ENCODE data around the gene CDKAL1. TPM values are rescaled to one million over a fixed set of nuclear protein-coding genes. Genes with fewer than 3 reads are reported as not detected.
A peak's percentile ranks its signal among the peaks of the same experiment; 100 is the strongest.

Gene CDKAL1
- total RNA-seq, 1 experiment from 2014 or later = 20.6 TPM

- Mint-ChIP-seq H3K27me3 (ENCODE audit: low read depth) (no peaks in the 10 kb centered on the region; the same call in 1 of the 2 replicates), H3K4me3 (peak overlapping the region; percentile 36)
- CTCF ChIA-PET = no interaction called here
Measured at GRCh38 chr6:20582586-20583443, 48.6 kb downstream of the CDKAL1 start.

DNA sequence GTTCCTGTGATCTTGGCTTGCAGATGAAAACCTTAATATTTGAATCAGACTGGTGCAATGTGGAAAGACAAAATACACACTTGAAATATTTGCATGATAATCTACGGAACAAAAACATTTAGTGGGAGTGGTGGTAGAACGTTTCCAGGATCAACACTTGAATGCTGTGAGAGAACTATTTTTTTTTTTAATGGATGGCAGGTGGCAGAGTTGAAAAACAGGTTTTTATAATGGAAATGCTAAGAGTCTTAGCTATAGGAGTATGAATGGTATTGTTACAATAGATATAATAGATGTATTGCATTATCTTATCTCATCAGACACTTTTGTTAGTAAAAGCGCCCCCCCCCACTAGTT, 49.2 kb downstream of the CDKAL1 start:
- TF ChIP-seq, protein P1, sequence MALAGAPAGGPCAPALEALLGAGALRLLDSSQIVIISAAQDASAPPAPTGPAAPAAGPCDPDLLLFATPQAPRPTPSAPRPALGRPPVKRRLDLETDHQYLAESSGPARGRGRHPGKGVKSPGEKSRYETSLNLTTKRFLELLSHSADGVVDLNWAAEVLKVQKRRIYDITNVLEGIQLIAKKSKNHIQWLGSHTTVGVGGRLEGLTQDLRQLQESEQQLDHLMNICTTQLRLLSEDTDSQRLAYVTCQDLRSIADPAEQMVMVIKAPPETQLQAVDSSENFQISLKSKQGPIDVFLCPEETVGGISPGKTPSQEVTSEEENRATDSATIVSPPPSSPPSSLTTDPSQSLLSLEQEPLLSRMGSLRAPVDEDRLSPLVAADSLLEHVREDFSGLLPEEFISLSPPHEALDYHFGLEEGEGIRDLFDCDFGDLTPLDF (CRISPR knock-in tag; IDR thresholded peaks at IDR 0.05) = no peak
- TF ChIP-seq FOXJ3 (CRISPR knock-in tag; IDR thresholded peaks at IDR 0.05; ENCODE audit: borderline replicate concordance) (no peak), CTCF (IDR thresholded peaks at IDR 0.05) (no peak), HMGA2 (CRISPR knock-in tag; IDR thresholded peaks at IDR 0.05) (no peak), CBFB (CRISPR knock-in tag; IDR thresholded peaks at IDR 0.05; ENCODE audit: low read depth) (no peak), TP53 (CRISPR knock-in tag; IDR thresholded peaks at IDR 0.05) (no peak), SMAD3 (CRISPR knock-in tag; IDR thresholded peaks at IDR 0.05; ENCODE audit: borderline replicate concordance) (no peak)
- POLR2A ChIA-PET = interaction anchor here (0.7 kb wide), 1 partner anchor 826 kb away, joined by 3 read pairs; no protein-coding TSS in a partner anchor
- peak overlapping the region; percentile 81; the same call in 1 of the 2 replicates for H3K27ac Mint-ChIP-seq
- H3K27me3 Mint-ChIP-seq (ENCODE audit: low read depth) = no peaks in the 10 kb centered on the region; the same call in 1 of the 2 replicates
- peak overlapping the region; percentile 36 for H3K4me3 Mint-ChIP-seq
- peaks cover 35% of the 10 kb centered on the region for H3K4me1 Mint-ChIP-seq
- CTCF ChIA-PET = no interaction called here
- H3K36me3 Mint-ChIP-seq = no peaks in the 10 kb centered on the region; the same call in 1 of the 2 replicates
- DNase-seq (ENCODE audit: low spot score) = no peak
- no peaks in the 10 kb centered on the region for H3K9me3 Mint-ChIP-seq
- ATAC-seq = no peak

More at GRCh38 chr6:20582586-20583443, 48.6 kb downstream of the CDKAL1 start:
- POLR2A ChIA-PET = no interaction called here
- Mint-ChIP-seq H3K9me3 (no peaks in the 10 kb centered on the region), H3K36me3 (no peaks in the 10 kb centered on the region; the same call in 1 of the 2 replicates), H3K27ac (peak overlapping the region; percentile 81), H3K4me1 (peaks cover 35% of the 10 kb centered on the region)
- TF ChIP-seq NFATC4 (CRISPR knock-in tag; IDR thresholded peaks at IDR 0.05) (no peak), FOXP4 (CRISPR knock-in tag; IDR thresholded peaks at IDR 0.05) (no peak), OVOL2 (CRISPR knock-in tag; IDR thresholded peaks at IDR 0.05; ENCODE audit: borderline replicate concordance) (no peak), JUN (CRISPR knock-in tag; IDR thresholded peaks at IDR 0.05) (no peak), ZNF423 (CRISPR knock-in tag; IDR thresholded peaks at IDR 0.05) (no peak), FOXJ3 (CRISPR knock-in tag; IDR thresholded peaks at IDR 0.05; ENCODE audit: borderline replicate concordance) (no peak), TCF7 (CRISPR knock-in tag; IDR thresholded peaks at IDR 0.05; ENCODE audit: low read depth) (no peak)
- TF ChIP-seq, protein P2, sequence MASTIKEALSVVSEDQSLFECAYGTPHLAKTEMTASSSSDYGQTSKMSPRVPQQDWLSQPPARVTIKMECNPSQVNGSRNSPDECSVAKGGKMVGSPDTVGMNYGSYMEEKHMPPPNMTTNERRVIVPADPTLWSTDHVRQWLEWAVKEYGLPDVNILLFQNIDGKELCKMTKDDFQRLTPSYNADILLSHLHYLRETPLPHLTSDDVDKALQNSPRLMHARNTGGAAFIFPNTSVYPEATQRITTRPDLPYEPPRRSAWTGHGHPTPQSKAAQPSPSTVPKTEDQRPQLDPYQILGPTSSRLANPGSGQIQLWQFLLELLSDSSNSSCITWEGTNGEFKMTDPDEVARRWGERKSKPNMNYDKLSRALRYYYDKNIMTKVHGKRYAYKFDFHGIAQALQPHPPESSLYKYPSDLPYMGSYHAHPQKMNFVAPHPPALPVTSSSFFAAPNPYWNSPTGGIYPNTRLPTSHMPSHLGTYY (CRISPR knock-in tag; IDR thresholded peaks at IDR 0.05) = no peak
- DNase-seq (ENCODE audit: low spot score) (no peak), ATAC-seq (peak; percentile 60)
